Spleen (tissue), 7 donors: ENCODE measurements around the gene GRB10.

Experiments
- CTCF ChIP-seq, 11 experiments: fragments of 200-600 bp in 7 of 11; fragments of 450-650 bp in 4 of 11; sonication (generic) in 4 of 11; IDR thresholded peaks in 8 of 11; conservative IDR thresholded peaks in 3 of 11; 1 replicate in 7 of 11; 2 replicates in 4 of 11; pipeline versions ENCODE4 v1.4.0 to v1.8.0; 2016 to 2021; ENCODE audit warnings: antibody characterized with exemption in 11 of 11, inconsistent platforms in 4 of 11, mild to moderate bottlenecking in 1 of 11
- POLR2A ChIP-seq, 3 donors: fragments of 450-650 bp; IDR thresholded peaks; one replicate each; pipeline ENCODE4 v1.5.1; 2017; ENCODE audit warnings: antibody characterized with exemption in 3 of 3, mild to moderate bottlenecking in 1 of 3
- POLR2AphosphoS5 ChIP-seq, 3 donors: sonication (generic); formaldehyde crosslinking; IDR thresholded peaks; one replicate each; pipeline ENCODE4 v1.5.1; 2017; ENCODE audit warnings: antibody characterized with exemption in 3 of 3
- donor health status: DM: no; HTN: no; CAD: no; lungs with moderate emphysema.
- donor health status: DM: no; HTN: no; CAD: no.
- donor health status: DM: no; HTN: no; CAD: no.

GRCh38 chr7:50762337-50762736 lies 20.4 kb downstream of the GRB10 start:
- no peak for TF ChIP-seq CTCF (IDR thresholded peaks at IDR 0.05 in 8 of 11, conservative IDR thresholded peaks at IDR 0.05 in 3 of 11)
- no peak for TF ChIP-seq POLR2A (IDR thresholded peaks at IDR 0.05)
- no peak for TF ChIP-seq POLR2AphosphoS5 (IDR thresholded peaks at IDR 0.05)
